ENCODE results near the gene FBXO7.

FBXO7 gene

DNA sequence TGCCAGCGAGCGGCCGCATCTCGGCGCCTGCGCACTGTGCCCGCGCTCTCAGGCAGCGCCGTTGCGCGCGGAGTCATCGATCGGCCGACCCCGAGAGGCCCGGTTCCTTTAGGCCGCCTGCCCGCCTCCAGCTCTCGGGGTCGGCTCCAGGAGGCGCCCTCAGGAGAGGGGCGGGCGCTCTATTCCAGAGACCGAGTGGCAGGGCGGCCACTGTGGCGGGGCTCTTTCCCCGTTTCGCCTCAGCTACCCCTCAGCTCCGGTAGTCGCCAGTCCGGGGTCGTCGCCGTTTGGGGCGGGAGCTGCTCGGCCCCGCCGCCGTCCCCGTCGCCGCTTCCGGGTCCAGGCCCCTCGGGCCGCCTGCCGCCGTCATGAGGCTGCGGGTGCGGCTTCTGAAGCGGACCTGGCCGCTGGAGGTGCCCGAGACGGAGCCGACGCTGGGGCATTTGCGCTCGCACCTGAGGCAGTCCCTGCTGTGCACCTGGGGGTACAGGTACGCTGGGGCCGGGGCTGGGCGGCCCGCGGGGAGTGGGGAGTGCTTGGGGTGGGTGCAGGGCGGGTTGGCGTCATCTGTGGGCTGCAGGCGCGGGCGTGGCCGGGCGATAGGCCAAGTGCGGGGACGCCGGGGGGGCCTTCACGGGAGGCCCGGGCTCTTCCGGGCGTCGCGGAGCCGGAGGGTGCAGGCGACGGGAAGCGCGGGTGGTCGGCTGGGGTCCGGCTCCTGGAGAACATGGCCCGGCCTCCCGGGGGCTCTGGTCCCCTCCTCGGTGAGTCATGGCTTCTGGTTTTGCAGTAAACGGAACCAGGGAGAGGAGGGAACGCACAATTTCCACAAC is at the start of gene FBXO7:
TSS of gene FBXO7 (plus strand) at position 177 of the 833 bp plus-strand sequence. CDS start at position 369, 192 bp downstream.
- TF ChIP-seq, protein P1, sequence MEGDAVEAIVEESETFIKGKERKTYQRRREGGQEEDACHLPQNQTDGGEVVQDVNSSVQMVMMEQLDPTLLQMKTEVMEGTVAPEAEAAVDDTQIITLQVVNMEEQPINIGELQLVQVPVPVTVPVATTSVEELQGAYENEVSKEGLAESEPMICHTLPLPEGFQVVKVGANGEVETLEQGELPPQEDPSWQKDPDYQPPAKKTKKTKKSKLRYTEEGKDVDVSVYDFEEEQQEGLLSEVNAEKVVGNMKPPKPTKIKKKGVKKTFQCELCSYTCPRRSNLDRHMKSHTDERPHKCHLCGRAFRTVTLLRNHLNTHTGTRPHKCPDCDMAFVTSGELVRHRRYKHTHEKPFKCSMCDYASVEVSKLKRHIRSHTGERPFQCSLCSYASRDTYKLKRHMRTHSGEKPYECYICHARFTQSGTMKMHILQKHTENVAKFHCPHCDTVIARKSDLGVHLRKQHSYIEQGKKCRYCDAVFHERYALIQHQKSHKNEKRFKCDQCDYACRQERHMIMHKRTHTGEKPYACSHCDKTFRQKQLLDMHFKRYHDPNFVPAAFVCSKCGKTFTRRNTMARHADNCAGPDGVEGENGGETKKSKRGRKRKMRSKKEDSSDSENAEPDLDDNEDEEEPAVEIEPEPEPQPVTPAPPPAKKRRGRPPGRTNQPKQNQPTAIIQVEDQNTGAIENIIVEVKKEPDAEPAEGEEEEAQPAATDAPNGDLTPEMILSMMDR (IDR thresholded peaks at IDR 0.05; ENCODE audit: borderline replicate concordance, insufficient read depth, low read depth, low read length), result peak; percentile 43
- H3K4me3 ChIP-seq (ENCODE audit: low read depth, low read length), result peak within 1 kb of the TSS; percentile 87

DNA sequence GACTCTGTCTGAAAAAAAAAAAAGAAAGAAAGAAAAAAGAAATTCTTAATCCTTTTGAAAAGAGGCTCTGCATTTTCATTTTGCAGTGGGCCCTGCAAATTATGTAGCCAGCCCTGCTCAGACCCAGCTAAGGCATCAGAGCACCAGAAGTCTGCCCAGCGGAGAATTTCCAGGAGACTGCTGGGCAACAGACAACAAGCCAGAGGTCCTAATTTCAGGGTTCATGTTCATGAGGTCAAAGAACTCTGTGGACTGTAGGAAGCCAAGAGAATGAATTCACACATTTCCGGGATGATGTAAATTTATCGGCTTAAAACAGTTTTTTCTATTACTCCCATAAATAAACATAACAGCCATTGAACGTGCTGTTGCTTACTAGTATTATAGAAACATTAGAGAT is 47.7 kb upstream of the FBXO7 start:
- H3K4me3 ChIP-seq (ENCODE audit: low read depth, low read length), result no peak overlapping the region
- TF ChIP-seq, protein P1 (IDR thresholded peaks at IDR 0.05; ENCODE audit: borderline replicate concordance, insufficient read depth, low read depth, low read length), result no peak

GRCh38 chr22:32430352-32430751 is 44.3 kb upstream of the FBXO7 start:
- TF ChIP-seq, protein P1 (IDR thresholded peaks at IDR 0.05; ENCODE audit: borderline replicate concordance, insufficient read depth, low read depth, low read length), result no peak
- H3K4me3 ChIP-seq (ENCODE audit: low read depth, low read length), result no peak overlapping the region

- TF ChIP-seq, protein P1 (IDR thresholded peaks at IDR 0.05; ENCODE audit: borderline replicate concordance, insufficient read depth, low read depth, low read length), result peak; percentile 52
- no peak overlapping the region for H3K4me3 ChIP-seq (ENCODE audit: low read depth, low read length)
These were observed 30.5 kb upstream of the FBXO7 start for GRCh38 chr22:32444068-32444467.

DNA sequence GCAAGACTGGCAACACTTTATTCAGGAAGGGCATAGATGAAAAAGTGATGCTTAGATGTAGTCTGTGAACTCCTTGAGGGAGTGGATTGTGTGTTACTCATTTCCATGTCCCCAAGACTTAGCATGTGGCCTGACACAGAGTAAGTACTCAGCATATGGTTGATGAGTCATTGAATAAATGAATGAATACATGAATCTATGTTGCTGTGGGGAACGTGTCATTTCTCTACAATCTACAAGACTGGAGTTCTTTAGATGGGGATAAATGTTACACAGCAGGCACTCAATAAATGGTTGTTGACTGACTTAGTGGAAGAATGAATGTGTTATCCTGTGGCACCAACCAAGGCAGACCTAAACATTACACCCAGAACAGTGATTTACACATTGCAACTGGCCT is 28.3 kb upstream of the FBXO7 start:
- TF ChIP-seq, protein P1 (IDR thresholded peaks at IDR 0.05; ENCODE audit: borderline replicate concordance, insufficient read depth, low read depth, low read length), result no peak
- H3K4me3 ChIP-seq (ENCODE audit: low read depth, low read length), result no peak overlapping the region

GRCh38 chr22:32448980-32449379 is 25.6 kb upstream of the FBXO7 start:
- TF ChIP-seq, protein P1 (IDR thresholded peaks at IDR 0.05; ENCODE audit: borderline replicate concordance, insufficient read depth, low read depth, low read length), result no peak
- H3K4me3 ChIP-seq (ENCODE audit: low read depth, low read length), result no peak overlapping the region

GRCh38 chr22:32457031-32457430 is 17.6 kb upstream of the FBXO7 start:
- no peak overlapping the region for H3K4me3 ChIP-seq (ENCODE audit: low read depth, low read length)
- TF ChIP-seq, protein P1 (IDR thresholded peaks at IDR 0.05; ENCODE audit: borderline replicate concordance, insufficient read depth, low read depth, low read length), result no peak
